GM08714 (cell line): ENCODE results near the gene TECTA.

Experiments used
- H3K4me3 ChIP-seq: fragments of 200-500 bp; sonication (Bioruptor generic); 2 replicates; pipeline ENCODE4 v1.5.1; 2014; ENCODE audit warnings: mild to moderate bottlenecking, low read length, inconsistent platforms
- ZNF274 ChIP-seq: IDR thresholded peaks from 2 replicates; pipeline ENCODE4 v1.6.1; 2012; ENCODE audit warnings: mild to moderate bottlenecking, low read depth, low read length

The TECTA gene

GRCh38 chr11:121071846-121072450 lies 29.1 kb upstream of the TECTA start:
- TF ChIP-seq ZNF274 = no peak
- no peak overlapping the region for H3K4me3 ChIP-seq

- no peak overlapping the region for H3K4me3 ChIP-seq
These were observed 19.7 kb upstream of the TECTA start for GRCh38 chr11:121081321-121081720.

GRCh38 chr11:121082219-121082618 lies 18.8 kb upstream of the TECTA start:
- TF ChIP-seq ZNF274 = no peak
- H3K4me3 ChIP-seq = no peak overlapping the region

More at GRCh38 chr11:121081321-121081720, 19.7 kb upstream of the TECTA start:
- TF ChIP-seq ZNF274 = no peak

GRCh38 chr11:121082670-121083069 lies 18.4 kb upstream of the TECTA start:
- no peak overlapping the region for H3K4me3 ChIP-seq
- no peak for TF ChIP-seq ZNF274

- no peak overlapping the region for H3K4me3 ChIP-seq
- TF ChIP-seq ZNF274 = no peak
These were observed 14.2 kb upstream of the TECTA start for GRCh38 chr11:121086866-121087265.

GRCh38 chr11:121089566-121089965 lies 11.5 kb upstream of the TECTA start:
- TF ChIP-seq ZNF274 = no peak
- H3K4me3 ChIP-seq = no peak overlapping the region

GRCh38 chr11:121090145-121090721 lies 10.8 kb upstream of the TECTA start:
- H3K4me3 ChIP-seq = no peak overlapping the region
- no peak for TF ChIP-seq ZNF274

GRCh38 chr11:121091492-121092152 lies 9.4 kb upstream of the TECTA start:
- no peak for TF ChIP-seq ZNF274
- no peak overlapping the region for H3K4me3 ChIP-seq

GRCh38 chr11:121095561-121095960 lies 5.5 kb upstream of the TECTA start:
- H3K4me3 ChIP-seq = no peak overlapping the region
- no peak for TF ChIP-seq ZNF274

- H3K4me3 ChIP-seq = no peak overlapping the region
- TF ChIP-seq ZNF274 = no peak
These were observed 1.7 kb upstream of the TECTA start for GRCh38 chr11:121099364-121099763.

- TF ChIP-seq ZNF274 = no peak
- no peak overlapping the region for H3K4me3 ChIP-seq
These were observed 1.2 kb upstream of the TECTA start for GRCh38 chr11:121099885-121100284.

GRCh38 chr11:121104312-121104762 lies 3.3 kb downstream of the TECTA start:
- H3K4me3 ChIP-seq = no peak overlapping the region
- no peak for TF ChIP-seq ZNF274

GRCh38 chr11:121105063-121105480 lies 4.0 kb downstream of the TECTA start:
- H3K4me3 ChIP-seq = no peak overlapping the region
- no peak for TF ChIP-seq ZNF274

GRCh38 chr11:121105481-121106195 lies 4.6 kb downstream of the TECTA start:
- no peak for TF ChIP-seq ZNF274
- H3K4me3 ChIP-seq = no peak overlapping the region

GRCh38 chr11:121106812-121107211 lies 5.8 kb downstream of the TECTA start:
- TF ChIP-seq ZNF274 = no peak
- no peak overlapping the region for H3K4me3 ChIP-seq

- no peak for TF ChIP-seq ZNF274
- no peak overlapping the region for H3K4me3 ChIP-seq
These were observed 7.4 kb downstream of the TECTA start for GRCh38 chr11:121108413-121108812.
